Mononuclear cell (primary cell): ENCODE data around the gene DEPDC4. TPM values are rescaled to one million over a fixed set of nuclear protein-coding genes. Genes with fewer than 3 reads are reported as not detected.

Source experiments
- H3K27me3 ChIP-seq: 2 replicates; pipeline ENCODE4 v1.6.0; 2011; ENCODE audit warnings: low read length, control low read depth; ENCODE audit not compliant: insufficient read depth
- H3K4me1 ChIP-seq: 2 replicates; pipeline ENCODE4 v1.5.1; 2011; ENCODE audit warnings: mild to moderate bottlenecking, low read length, control low read depth; ENCODE audit not compliant: insufficient read depth
- H3K4me3 ChIP-seq: 2 replicates; pipeline ENCODE4 v1.5.1; 2011; ENCODE audit warnings: mild to moderate bottlenecking, low read length, moderate library complexity
- H3K9me3 ChIP-seq: 2 replicates; pipeline ENCODE4 v1.5.1; 2011; ENCODE audit warnings: low read depth, mild to moderate bottlenecking, control low read depth, low read length
- total RNA-seq: library from RNA; depleted of rRNA; stranded (reverse); fragments of >200 nt; gene quantifications from one replicate; pipeline ENCODE4 v1.2.3, GENCODE V29; 2012

The DEPDC4 gene
- total RNA-seq, 1 donor, result not detected

- Histone ChIP-seq H3K27me3 (no peaks in the 10 kb centered on the region), H3K9me3 (no peaks in the 10 kb centered on the region), H3K4me3 (no peak overlapping the region), H3K4me1 (peaks cover 7% of the 10 kb centered on the region)
Observed at GRCh38 chr12:100211698-100212097, 55.2 kb downstream of the DEPDC4 start.

- Histone ChIP-seq H3K9me3 (no peaks in the 10 kb centered on the region), H3K4me3 (no peak overlapping the region), H3K4me1 (no peaks in the 10 kb centered on the region), H3K27me3 (no peaks in the 10 kb centered on the region)
Observed at GRCh38 chr12:100208834-100209233, 58.0 kb downstream of the DEPDC4 start.

- H3K4me1 ChIP-seq, result peaks cover 11% of the 10 kb centered on the region
- H3K27me3 ChIP-seq, result no peaks in the 10 kb centered on the region
- H3K9me3 ChIP-seq, result no peaks in the 10 kb centered on the region
- no peak overlapping the region for H3K4me3 ChIP-seq
Observed at GRCh38 chr12:100207311-100207710, 59.6 kb downstream of the DEPDC4 start.

- Histone ChIP-seq H3K4me3 (no peak overlapping the region), H3K9me3 (no peaks in the 10 kb centered on the region), H3K4me1 (peaks cover 33% of the 10 kb centered on the region), H3K27me3 (no peaks in the 10 kb centered on the region)
Observed at GRCh38 chr12:100201604-100202423, 65.1 kb downstream of the DEPDC4 start.

GRCh38 chr12:100200463-100201181 is 66.3 kb downstream of the DEPDC4 start, which contains the start of gene ACTR6:
ACTR6 (plus strand) TSS chr12:100200815; CDS start chr12:100200852, 37 bp downstream.
- peak within 1 kb of the TSS; percentile 79 for H3K4me3 ChIP-seq
- H3K27me3 ChIP-seq, result no peaks in the 10 kb centered on the region
- peaks cover 33% of the 10 kb centered on the region for H3K4me1 ChIP-seq
- no peaks in the 10 kb centered on the region for H3K9me3 ChIP-seq

- no peaks in the 10 kb centered on the region for H3K9me3 ChIP-seq
- H3K4me1 ChIP-seq, result peaks cover 33% of the 10 kb centered on the region
- no peaks in the 10 kb centered on the region for H3K27me3 ChIP-seq
- peak overlapping the region; percentile 79 for H3K4me3 ChIP-seq
Observed at GRCh38 chr12:100199347-100200149, 67.3 kb downstream of the DEPDC4 start.

- Histone ChIP-seq H3K9me3 (no peaks in the 10 kb centered on the region), H3K4me1 (peaks cover 33% of the 10 kb centered on the region), H3K27me3 (no peaks in the 10 kb centered on the region), H3K4me3 (peak overlapping the region; percentile 79)
Observed at GRCh38 chr12:100199023-100199346, 67.9 kb downstream of the DEPDC4 start.

GRCh38 chr12:100197486-100197885 is 69.4 kb downstream of the DEPDC4 start:
- H3K9me3 ChIP-seq, result no peaks in the 10 kb centered on the region

GRCh38 chr12:100193085-100193484 is 73.8 kb downstream of the DEPDC4 start:
- Histone ChIP-seq H3K4me1 (no peaks in the 10 kb centered on the region), H3K4me3 (no peak overlapping the region), H3K27me3 (no peaks in the 10 kb centered on the region), H3K9me3 (no peaks in the 10 kb centered on the region)

More at GRCh38 chr12:100197486-100197885, 69.4 kb downstream of the DEPDC4 start:
- no peak overlapping the region for H3K4me3 ChIP-seq
- H3K4me1 ChIP-seq, result peaks cover 23% of the 10 kb centered on the region
- H3K27me3 ChIP-seq, result no peaks in the 10 kb centered on the region

Other genes with a start within 250 kb of the DEPDC4 start
- 61.1 TPM for gene BLTP3B, start 124.2 kb downstream of the DEPDC4 start, total RNA-seq
- 27.2 TPM for gene ACTR6, start 66.3 kb downstream of the DEPDC4 start, total RNA-seq
- gene SCYL2, start 98 bp upstream of the DEPDC4 start, total RNA-seq, result 54.8 TPM
- not detected for gene SLC17A8, start 90.0 kb upstream of the DEPDC4 start, total RNA-seq
- 0.10 TPM for gene NR1H4, start 206.8 kb upstream of the DEPDC4 start, total RNA-seq